ENCODE results near the gene ACCS.

The ACCS gene

DNA sequence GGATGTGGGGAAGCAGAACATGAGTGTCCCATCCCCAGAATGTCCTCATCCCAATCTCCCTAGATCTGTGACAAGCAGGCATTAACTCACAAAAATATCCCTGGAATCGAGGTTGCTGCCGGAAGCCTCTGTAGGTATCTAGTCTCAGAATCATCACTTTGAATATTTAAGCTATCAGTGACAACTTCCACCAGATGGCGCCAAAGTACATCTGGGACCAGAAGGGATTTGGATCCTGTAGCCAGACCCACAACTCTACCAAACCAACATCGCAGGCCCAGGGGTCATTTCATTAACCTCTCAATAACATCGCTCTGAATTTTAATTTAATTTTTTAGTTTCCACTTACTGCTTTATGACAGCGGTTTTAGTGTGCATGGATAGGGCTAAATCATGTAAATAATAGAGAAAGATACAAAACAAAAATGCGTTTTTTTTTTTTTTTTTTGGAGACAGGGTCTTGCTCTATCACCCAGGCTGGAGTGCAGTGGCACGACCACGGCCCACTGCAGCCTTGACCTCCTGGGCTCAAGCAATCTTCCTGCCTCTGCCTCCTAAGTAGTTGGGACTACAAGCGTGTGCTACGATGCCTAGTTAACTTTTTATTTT, 28.3 kb downstream of the ACCS start:
- peak; percentile 35 for FAIRE-seq

DNA sequence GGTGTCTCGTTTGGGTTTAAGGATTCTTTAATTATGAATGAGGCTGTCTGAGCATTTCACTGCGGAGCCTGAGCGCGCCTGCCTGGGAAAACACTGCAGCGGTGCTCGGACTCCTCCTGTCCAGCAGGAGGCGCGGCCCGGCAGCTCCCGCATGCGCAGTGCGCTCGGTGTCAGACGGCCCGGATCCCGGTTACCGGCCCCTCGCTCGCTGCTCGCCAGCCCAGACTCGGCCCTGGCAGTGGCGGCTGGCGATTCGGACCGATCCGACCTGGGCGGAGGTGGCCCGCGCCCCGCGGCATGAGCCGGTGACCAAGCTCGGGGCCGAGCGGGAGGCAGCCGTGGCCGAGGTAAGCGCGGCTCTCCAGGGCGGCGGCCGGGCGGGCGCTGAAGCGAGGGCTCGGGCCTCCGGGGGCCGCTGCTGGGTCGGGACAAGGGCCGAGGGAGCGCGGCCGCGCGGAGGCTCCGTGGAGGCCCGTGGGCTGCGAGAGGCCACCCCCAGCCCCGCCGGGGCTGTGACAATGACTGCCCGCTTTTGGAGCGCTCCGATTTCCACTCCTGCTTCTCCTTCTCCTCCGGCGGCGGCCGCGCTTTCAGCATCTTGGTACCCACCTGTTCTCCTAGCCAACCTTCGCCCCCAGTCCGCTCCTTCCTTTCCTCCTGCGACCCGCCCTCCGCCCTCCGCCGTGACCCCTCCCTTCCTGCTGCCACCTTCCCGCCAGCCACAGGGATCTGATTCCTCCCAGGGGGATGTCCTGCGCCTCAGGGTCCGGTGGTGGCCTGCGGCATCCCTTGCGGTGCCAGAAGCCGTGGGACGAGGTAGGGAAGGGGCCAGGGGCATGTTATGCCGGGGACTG, 29.7 kb downstream of the ACCS start, which contains the start of gene EXT2:
EXT2 (plus strand) TSS at position 173 of the 854 bp plus-strand sequence. CDS start 12,035 bp downstream, outside the sequence.
- FAIRE-seq: peak; percentile 61

DNA sequence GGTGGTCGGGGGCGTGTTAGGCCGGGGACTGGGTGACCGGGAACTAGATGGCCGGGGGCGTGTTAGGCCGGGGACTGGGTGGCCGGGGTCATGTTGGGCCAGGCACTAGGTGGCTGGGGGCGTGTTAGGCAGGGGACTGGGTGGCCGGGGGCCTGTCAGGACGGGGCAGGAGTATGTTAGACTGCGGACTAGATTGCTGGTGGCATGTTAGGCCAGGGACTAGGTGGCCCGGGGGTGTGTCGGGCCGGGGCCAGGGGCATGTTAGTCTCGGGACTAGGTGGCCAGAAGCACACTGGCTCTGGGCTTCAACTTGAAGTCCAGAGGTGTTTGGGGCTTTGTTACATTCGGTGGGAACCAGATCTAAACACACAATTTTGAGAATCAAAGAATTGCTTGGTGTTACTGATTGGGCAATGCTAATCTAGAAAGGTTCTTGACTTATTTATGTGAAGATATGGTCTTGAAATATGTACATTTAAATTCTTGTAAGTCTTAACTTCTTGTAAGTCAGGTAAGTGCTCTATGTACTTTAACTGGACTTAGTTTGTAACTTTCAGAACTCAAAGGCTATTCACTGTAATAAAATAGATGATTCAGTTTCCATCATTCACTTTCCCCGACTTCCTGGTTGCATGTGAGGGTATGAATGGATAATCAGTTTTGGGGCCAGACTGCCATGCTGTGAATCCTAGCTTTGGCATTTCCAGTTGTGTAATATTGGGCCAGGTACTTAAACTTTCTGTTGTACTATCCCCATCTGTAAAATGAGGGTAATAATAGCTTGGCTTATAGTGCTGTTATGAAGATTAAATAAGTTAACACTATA, 30.5 kb downstream of the ACCS start:
- FAIRE-seq: no peak

- FAIRE-seq: no peak
These were observed 31.8 kb downstream of the ACCS start for GRCh38 chr11:44097821-44098220.

- no peak for FAIRE-seq
These were observed 35.0 kb downstream of the ACCS start for GRCh38 chr11:44101098-44101497.

DNA sequence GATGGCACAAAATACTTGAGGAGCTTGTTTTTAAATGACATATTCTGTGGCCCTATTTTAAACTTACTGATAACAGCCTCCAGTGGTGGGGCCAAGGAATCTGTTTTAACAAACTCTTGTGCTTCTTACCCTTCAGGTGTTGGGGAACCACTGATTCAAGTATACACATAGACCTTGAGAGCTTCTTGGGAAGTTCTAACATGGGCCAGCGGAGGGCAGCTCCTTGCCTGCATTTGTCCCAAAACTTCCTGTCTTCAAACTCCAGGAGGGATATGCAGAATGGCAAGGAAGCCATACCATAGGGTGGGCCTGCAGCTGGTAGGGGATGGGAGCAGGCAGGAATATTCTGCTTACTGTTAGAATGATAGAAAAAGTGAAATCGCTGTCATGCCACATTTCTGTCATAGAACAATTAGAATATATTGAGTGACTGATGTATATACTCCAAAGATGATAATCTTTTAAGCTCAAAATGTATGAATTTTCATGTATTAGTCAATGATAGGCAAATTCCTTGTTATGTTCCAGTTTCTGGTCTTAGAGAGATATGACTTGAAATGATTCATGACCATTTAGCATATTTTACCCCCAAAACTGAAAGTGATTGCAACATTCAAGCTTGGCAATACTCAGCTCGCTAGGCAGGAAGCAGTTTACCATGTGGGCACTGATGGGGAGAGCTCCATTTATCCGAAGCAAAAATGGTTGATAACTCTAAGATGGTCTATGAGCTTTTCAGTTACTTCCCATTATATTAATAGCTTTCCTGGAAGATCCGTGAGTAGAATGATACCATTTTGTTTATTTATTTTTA, 38.6 kb downstream of the ACCS start:
- FAIRE-seq: no peak

GRCh38 chr11:44108260-44108659, 42.2 kb downstream of the ACCS start:
- no peak for FAIRE-seq

GRCh38 chr11:44110231-44110679, 44.2 kb downstream of the ACCS start:
- FAIRE-seq: peak; percentile 72

DNA sequence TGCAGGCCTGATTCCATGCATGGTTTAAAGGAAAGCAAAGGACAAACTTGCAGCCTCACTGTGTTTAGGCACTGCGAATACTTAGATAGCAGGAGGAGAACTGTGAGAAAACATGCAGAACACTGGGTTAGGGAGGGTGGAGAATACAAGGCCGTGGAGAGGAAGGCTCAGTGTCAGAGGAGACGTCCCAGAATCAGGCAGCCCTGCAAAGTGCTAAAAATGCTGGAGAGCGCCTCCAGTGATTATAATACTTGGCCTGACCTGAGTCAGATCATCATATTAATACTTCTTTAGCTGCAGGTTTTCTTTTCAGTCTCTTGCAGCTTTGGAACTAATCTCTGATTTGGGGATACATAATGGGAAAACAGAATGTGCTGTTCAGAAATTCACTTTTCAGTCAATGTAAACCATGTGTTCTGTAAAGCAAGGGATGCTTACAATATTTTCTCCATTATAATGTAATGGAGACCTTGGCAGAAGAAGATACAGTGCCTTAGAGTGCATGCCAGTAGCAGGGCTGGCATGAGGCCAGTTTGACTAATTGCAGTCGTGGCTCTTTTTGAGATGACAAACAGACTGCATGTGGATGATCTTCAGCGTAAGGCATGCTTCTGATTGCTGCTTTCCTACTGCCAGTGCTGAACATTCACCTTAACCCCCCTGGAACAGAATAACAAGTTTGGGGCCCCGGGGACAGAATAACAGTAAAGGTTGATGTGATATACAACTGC, 46.2 kb downstream of the ACCS start:
- no peak for FAIRE-seq

DNA sequence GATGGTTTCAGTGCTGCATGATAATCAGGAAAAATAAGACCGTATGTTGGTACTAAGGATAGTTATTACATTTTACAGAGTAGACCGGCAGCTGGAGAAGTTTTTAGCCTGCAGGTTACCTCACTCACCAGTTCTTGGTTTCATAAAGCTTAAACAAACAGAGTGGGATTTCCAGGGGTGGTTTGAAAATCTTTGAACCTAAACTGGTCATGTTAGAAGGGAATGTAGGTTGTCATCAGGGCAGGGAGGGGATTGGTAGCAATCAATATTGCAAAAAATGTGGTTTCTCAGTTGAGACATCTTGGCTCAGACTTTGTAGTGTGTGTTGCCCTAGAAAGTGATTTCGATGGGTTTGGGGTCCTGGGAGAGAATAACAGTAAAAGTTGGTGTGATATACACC, 46.9 kb downstream of the ACCS start:
- no peak for FAIRE-seq

- FAIRE-seq: no peak
These were observed 47.5 kb downstream of the ACCS start for GRCh38 chr11:44113572-44113971.

GRCh38 chr11:44116234-44116830, 50.3 kb downstream of the ACCS start:
- no peak for FAIRE-seq

- no peak for FAIRE-seq
These were observed 54.1 kb downstream of the ACCS start for GRCh38 chr11:44120169-44120568.

GRCh38 chr11:44125598-44125997, 59.5 kb downstream of the ACCS start:
- FAIRE-seq: no peak

DNA sequence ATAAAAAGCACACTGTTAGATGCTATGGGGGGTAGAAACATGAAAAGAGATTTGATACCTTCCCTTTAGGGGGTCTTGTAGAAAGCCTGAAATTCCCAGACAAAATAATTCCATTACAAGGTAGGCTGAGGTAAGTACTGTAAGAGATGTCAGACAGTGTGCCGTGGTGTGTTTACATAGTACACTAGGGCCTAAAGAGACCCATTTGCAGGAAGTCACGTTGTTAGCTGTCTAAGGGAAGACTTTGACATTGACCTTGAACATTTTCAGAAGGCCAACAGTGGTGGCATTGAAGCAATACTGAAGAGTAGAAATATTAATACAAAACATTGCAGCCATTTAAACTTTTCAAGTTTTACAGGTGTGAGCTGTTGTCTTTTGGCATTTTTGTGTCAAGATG, 60.2 kb downstream of the ACCS start:
- no peak for FAIRE-seq

- no peak for FAIRE-seq
These were observed 61.1 kb downstream of the ACCS start for GRCh38 chr11:44127130-44127529.

DNA sequence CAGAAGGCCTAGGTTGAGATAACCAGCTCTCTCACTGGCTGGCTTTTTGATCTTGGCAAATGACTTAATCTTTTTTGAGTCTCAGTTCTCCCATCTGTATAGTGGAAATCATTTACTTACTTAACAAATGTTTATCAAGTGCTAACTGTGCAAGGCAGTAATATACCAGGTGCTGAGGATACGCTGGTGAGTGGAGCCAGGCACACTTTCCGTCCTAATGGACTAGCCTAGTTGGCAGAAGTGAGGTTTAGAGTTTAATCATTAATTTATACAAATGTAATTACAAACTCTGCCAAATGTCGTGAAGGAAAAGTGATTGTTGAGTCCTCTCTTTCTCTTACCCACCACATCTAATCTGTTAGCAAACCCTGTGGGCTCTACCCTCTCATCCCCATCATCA, 62.7 kb downstream of the ACCS start:
- no peak for FAIRE-seq

DNA sequence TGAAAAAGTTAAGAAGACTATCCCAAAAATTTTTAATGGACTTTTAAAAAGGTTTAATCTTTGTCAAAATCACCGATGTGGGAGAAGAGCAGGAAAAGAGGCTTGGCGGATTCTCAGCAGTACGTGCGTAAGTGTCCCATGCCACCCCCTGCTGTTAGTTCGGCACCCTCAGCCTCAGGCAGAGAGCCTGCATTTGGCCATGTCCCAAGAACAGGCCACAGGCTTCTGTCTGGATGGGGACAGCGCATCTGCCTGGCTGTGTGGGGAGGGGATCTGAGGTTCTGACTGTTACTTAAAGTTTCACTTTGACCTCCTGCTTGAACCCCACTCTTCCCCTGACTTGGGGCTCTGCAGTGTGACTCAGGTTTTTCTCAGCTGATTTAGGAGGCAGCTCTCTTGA, 64.7 kb downstream of the ACCS start:
- no peak for FAIRE-seq

DNA sequence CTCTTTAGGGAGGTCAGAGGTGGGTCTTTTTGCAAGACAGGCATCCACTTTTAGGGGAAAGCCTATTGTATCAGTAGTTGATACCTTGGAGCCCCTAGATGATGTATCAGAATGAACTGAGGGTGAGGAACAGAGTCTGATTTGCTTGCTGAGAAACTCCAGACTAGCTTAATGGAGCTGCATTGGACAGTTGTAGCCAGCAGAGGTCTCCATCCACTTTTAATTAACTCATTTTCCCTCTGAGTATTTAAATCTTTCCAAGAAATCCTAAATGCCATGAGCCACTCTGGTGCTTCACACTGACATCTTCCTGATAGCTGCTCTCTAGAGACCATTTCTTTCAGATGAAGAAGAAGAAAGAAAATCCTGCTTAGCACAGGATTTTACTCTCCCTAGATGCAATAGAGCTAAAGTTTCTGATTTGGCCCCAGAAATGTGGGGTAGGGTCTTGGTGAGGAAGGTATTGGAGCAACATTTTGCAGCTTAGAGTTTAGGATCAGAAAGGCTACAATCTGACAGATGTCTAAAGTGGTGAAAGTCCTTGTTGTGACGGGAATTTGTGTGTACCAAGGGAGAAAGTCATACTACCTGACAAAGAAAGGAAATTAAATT, 67.4 kb downstream of the ACCS start:
- FAIRE-seq: no peak

All from endometrium (tissue), 2 donors.